K562 treated with DMSO at 1 percent for 12 hours (cell line): Measurements from ENCODE around the gene WDR3. TPM values are rescaled to one million over a fixed set of nuclear protein-coding genes. Genes with fewer than 3 reads are reported as not detected.

Experiments
- total RNA-seq: library from RNA; unstranded; fragments of 300-600 nt; gene quantifications from 2 replicates; pipeline ENCODE4 v1.2.3, GENCODE V29; 2022; ENCODE audit not compliant: insufficient read depth

The WDR3 gene
- total RNA-seq, result 3.6 and 11.1 TPM in 2 replicates

GRCh38 chr1:117929343-117930172, at the start of gene WDR3, which contains the start of gene GDAP2:
TSS of gene WDR3 (plus strand) at chr1:117929739. CDS start at chr1:117933320, 3,581 bp downstream.
TSS of gene GDAP2 (minus strand) at chr1:117929621. CDS start at chr1:117920357, 9,264 bp downstream.

Other genes starting within 250 kb of the WDR3 start
- 3.5 and 9.5 TPM in 2 replicates for gene GDAP2, start 118 bp upstream of the WDR3 start, total RNA-seq